Cardiac fibroblast (primary cell): ENCODE data around the gene EFNA1.
A peak's percentile ranks its signal among the peaks of the same experiment; 100 is the strongest.

Source experiments
- DNase-seq, 2 donors: peaks; one replicate each; pipeline versions ENCODE4 v3.0.0 to v3.0.0-alpha.2; 2010; ENCODE audit warnings: low read depth in 2 of 2
- H3K4me3 ChIP-seq, 2 donors: replicated peaks in 1 of 2; 1 replicate in 1 of 2; 2 replicates in 1 of 2; pipeline ENCODE4 v1.5.1; 2011; ENCODE audit warnings: low read depth in 2 of 2, low read length in 2 of 2, mild to moderate bottlenecking in 2 of 2, moderate library complexity in 1 of 2
- TF ChIP-seq, protein P1 (sequence below): IDR thresholded peaks from one replicate; pipeline ENCODE4 v1.5.1; 2011; ENCODE audit warnings: low read depth, mild to moderate bottlenecking, low read length, inconsistent platforms

EFNA1 gene

DNA sequence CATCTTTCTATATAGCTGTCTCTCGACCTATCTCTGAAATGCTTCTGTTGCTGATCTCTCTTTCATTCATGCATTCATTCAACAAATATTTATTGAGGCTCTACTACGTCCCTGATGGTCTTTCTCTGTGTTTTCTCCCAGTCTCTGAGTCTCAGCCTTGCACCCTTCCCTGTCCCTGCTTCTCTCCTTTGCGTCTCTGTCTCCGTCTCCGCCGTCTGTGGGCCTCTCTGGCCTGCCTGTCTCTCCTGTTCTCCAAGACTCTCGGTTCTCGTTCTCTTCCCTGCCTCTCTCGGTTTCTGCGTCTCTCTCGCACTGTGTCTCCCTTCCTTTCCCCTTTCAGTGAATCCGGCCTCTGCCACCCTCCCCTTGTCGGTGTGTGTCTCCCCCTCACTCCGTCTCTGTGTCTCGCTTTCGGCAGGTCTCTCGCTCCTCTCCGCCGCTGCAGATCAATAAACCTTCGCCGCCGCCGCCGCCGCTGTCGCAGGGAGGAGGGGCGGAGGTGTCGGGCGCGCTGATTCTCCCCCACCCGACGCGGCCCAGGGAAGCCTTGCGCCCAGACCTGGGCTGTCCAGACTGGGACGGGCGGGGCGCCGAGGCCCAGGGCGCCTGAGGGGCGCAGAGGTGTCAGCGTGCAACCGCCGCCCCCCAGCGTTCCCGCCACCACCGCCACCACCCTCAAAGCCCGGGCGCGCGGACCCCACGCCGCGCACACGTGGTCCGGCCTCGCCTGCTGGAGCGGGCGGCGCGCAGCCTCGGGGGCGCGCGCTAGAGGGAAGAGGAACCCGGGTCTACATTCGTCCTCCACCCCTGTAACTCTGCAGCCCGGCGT is 46.0 kb upstream of the EFNA1 start:
- TF ChIP-seq, protein P1, sequence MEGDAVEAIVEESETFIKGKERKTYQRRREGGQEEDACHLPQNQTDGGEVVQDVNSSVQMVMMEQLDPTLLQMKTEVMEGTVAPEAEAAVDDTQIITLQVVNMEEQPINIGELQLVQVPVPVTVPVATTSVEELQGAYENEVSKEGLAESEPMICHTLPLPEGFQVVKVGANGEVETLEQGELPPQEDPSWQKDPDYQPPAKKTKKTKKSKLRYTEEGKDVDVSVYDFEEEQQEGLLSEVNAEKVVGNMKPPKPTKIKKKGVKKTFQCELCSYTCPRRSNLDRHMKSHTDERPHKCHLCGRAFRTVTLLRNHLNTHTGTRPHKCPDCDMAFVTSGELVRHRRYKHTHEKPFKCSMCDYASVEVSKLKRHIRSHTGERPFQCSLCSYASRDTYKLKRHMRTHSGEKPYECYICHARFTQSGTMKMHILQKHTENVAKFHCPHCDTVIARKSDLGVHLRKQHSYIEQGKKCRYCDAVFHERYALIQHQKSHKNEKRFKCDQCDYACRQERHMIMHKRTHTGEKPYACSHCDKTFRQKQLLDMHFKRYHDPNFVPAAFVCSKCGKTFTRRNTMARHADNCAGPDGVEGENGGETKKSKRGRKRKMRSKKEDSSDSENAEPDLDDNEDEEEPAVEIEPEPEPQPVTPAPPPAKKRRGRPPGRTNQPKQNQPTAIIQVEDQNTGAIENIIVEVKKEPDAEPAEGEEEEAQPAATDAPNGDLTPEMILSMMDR = no peak
- no peak for DNase-seq
- peak overlapping the region in 1 of 2 donors; percentile 5 for H3K4me3 ChIP-seq

- TF ChIP-seq, protein P1 = no peak
- no peak overlapping the region for H3K4me3 ChIP-seq
- no peak for DNase-seq
Measured at GRCh38 chr1:155082301-155083051, 45.2 kb upstream of the EFNA1 start.

- no peak overlapping the region for H3K4me3 ChIP-seq
- DNase-seq = no peak
- TF ChIP-seq, protein P1 = no peak
Measured at GRCh38 chr1:155083052-155083541, 44.6 kb upstream of the EFNA1 start.

- H3K4me3 ChIP-seq = peak overlapping the region; percentile 69 to 79
- TF ChIP-seq, protein P1 = peak; percentile 35
- DNase-seq = peak; percentile 50 to 53
Measured at GRCh38 chr1:155083865-155084721, 43.6 kb upstream of the EFNA1 start.

GRCh38 chr1:155084722-155085503 is 42.8 kb upstream of the EFNA1 start:
- TF ChIP-seq, protein P1 = peak; percentile 92
- H3K4me3 ChIP-seq = peak overlapping the region; percentile 69 to 79
- peak; percentile 95 to 96 for DNase-seq
